ENCODE measurements around the gene VPS11. TPM values are rescaled to one million over a fixed set of nuclear protein-coding genes. Genes with fewer than 3 reads are reported as not detected.

Gene VPS11
- total RNA-seq, 2 experiments from 2014 or later, result 19.2 to 21.1 TPM

DNA sequence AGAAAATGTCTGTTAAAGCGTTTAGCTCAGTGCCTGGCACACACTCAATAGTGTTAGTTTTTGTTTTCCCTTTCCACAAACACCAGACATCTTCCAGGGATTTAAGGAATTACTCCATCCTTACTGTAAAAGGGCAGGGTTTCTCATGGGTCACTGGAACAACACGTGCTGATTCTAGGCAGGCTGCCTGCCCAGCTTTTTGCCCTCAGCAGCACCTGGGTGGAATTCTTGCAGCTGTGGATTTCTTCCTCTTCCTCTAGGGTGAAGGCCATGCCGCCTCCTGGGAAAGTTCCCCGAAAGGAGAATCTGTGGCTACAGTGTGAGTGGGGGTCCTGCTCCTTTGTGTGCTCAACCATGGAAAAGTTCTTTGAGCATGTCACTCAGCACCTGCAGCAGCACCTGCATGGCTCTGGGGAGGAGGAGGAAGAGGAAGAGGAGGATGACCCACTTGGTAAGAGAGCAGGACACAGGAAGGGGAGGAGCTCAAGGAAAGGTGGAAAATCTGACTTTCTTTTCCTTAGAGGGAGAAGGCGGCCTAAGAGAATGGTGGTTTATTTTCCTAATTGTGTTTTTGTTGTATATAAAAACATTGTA lies 59.2 kb downstream of the VPS11 start:
- peaks cover 15% of the 10 kb centered on the region for H3K36me3 Mint-ChIP-seq
- H3K27me3 Mint-ChIP-seq, result no peaks in the 10 kb centered on the region
- H3K4me3 Mint-ChIP-seq, result no peak overlapping the region
- peaks cover 26% of the 10 kb centered on the region for H3K4me1 Mint-ChIP-seq (ENCODE audit: low read depth)
- POLR2A ChIA-PET, result interaction anchor here (0.6 kb wide), 1 partner anchor 83 kb away, joined by 6 read pairs; no protein-coding TSS in a partner anchor
- intact Hi-C loops (cut with micrococcal nuclease), result no loop called here
- DNase-seq, result no peak
- CTCF ChIA-PET, result interaction anchor here (1.2 kb wide), 1 partner anchor 70 kb away, joined by 4 read pairs; no protein-coding TSS in a partner anchor
- H3K27ac Mint-ChIP-seq, result peak overlapping the region; percentile 61
- H3K9me3 Mint-ChIP-seq, result no peaks in the 10 kb centered on the region

DNA sequence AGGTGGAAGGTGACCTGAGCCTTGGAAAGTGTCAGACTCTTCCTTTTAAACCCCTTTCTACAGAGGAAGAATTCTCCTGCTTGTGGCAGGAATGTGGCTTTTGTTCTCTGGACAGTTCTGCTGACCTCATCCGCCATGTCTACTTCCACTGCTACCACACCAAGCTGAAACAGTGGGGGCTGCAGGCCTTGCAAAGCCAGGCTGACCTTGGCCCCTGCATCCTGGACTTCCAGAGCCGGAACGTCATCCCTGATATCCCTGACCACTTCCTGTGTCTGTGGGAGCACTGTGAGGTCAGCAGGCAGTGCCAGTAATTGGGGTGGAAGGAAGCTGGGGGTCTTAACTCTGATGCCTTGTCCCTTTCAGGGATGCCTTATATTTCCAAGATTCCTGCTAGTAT lies 63.0 kb downstream of the VPS11 start:
- DNase-seq, result no peak
- Mint-ChIP-seq H3K9me3 (no peaks in the 10 kb centered on the region), H3K27ac (no peak overlapping the region), H3K4me3 (no peak overlapping the region), H3K36me3 (peaks cover 26% of the 10 kb centered on the region), H3K27me3 (no peaks in the 10 kb centered on the region), H3K4me1 (ENCODE audit: low read depth) (peaks cover 11% of the 10 kb centered on the region)
- POLR2A ChIA-PET, result no interaction called here
- intact Hi-C loops (cut with micrococcal nuclease), result no loop called here
- CTCF ChIA-PET, result no interaction called here

Small RNA genes lying within 50 kb of the gene (microRNA-seq; reads per million reads assigned to microRNA genes)
- gene MIR3656 (ENCODE audit: borderline microRNAs expressed, borderline number of aligned reads, borderline replicate concordance), result not detected

Other genes with a start within 250 kb of the VPS11 start
- gene CXCR5, start 183.9 kb upstream of the VPS11 start, total RNA-seq, result 10 to 100 TPM; 28.0 to 28.3 TPM
- gene BCL9L, start 141.9 kb upstream of the VPS11 start, total RNA-seq, result 10 to 100 TPM; 28.2 to 31.8 TPM
- not detected for gene UPK2, start 111.5 kb upstream of the VPS11 start, total RNA-seq
- not detected for gene FOXR1, start 96.1 kb upstream of the VPS11 start, total RNA-seq
- 10 to 100 TPM; 21.4 to 22.3 TPM for gene CENATAC, start 69.7 kb upstream of the VPS11 start, total RNA-seq
- gene RPS25, start 49.5 kb upstream of the VPS11 start, total RNA-seq, result 1,000 to 10,000 TPM; 1,852 to 1,922 TPM
- gene TRAPPC4, start 49.1 kb upstream of the VPS11 start, total RNA-seq, result 10 to 100 TPM; 86.4 to 87.8 TPM
- gene SLC37A4, start 36.9 kb upstream of the VPS11 start, total RNA-seq, result 10 to 100 TPM; 33.4 to 37.0 TPM
- 100 to 1,000 TPM; 127 to 136 TPM for gene HYOU1, start 10.6 kb upstream of the VPS11 start, total RNA-seq
- 10 to 100 TPM; 31.2 to 33.8 TPM for gene HMBS, start 17.1 kb downstream of the VPS11 start, total RNA-seq
- gene DPAGT1, start 34.0 kb downstream of the VPS11 start, total RNA-seq, result 10 to 100 TPM; 64.4 to 66.9 TPM
- gene C2CD2L, start 39.5 kb downstream of the VPS11 start, total RNA-seq, result 10 to 100 TPM; 23.6 to 25.2 TPM
- gene HINFP, start 53.8 kb downstream of the VPS11 start, total RNA-seq, result 10 to 100 TPM; 22.3 to 24.3 TPM
- gene ABCG4, start 81.2 kb downstream of the VPS11 start, total RNA-seq, result not detected
- gene NLRX1, start 100.9 kb downstream of the VPS11 start, total RNA-seq, result 10 to 100 TPM; 18.4 to 18.7 TPM
- gene NHERF4, start 117.7 kb downstream of the VPS11 start, total RNA-seq, result under 1 TPM in 1 of 2 experiments, not detected in 1; 0.36 TPM
- 10 to 100 TPM; 30.8 to 31.2 TPM for gene CBL, start 138.5 kb downstream of the VPS11 start, total RNA-seq
- gene MCAM, start 249.3 kb downstream of the VPS11 start, total RNA-seq, result 1 to 10 TPM; 6.9 to 8.2 TPM